GM18517 (cell line): ENCODE results near the gene TRDN.

Source experiments
- ATAC-seq: cut with Tn5 transposase; IDR thresholded peaks from one replicate; pipeline ENCODE4 v1.9.1; 2021; ENCODE audit warnings: mild to moderate bottlenecking, moderate library complexity; ENCODE audit not compliant: unreplicated experiment

The TRDN gene

GRCh38 chr6:123636782-123637181 is at the start of gene TRDN:
TRDN (minus strand) TSS chr6:123636950; CDS start chr6:123636775, 175 bp downstream.
- no peak for ATAC-seq

DNA sequence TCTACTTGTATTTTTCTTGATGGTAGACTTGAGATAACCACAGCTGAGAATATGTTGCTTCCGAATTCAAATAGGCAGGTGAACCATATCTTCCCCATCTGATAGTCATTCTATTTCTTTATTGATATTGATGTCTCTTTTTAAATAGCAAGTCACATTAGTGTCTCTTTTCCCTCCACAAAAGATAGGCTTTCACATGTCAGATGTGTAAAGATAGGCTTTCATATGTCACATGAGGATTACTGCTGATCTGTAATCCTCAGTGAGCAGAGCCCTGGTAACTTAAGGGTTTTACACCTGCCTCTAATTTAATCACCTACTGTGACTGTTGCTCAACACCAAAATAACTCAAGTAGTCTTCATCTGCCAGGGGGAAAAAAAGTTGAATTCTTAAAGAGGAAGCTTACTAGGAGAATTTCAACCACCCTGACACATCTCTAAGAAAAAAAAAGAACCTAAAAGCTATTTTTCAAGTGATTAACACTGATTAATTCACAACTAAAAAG is 45.3 kb upstream of the TRDN start:
- no peak for ATAC-seq

DNA sequence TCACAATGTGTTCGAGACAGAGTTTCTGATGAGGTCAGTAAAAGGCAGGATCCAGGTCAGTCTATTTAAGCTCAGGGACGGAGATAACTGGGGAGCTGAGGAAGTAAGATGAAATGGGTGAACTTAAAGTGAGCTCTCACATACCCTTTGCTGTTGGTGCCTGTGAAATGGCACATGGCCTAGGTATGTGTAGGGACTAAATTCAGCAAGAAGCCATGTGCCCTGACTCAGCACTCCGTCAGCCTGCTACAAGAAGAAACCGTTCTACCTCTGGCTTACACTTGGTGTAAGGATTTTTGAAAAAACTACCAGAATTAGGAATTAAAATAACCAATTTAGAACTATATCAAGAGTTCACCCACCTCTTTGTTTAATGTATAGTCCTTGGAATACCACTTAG is 41.1 kb upstream of the TRDN start:
- ATAC-seq = no peak

DNA sequence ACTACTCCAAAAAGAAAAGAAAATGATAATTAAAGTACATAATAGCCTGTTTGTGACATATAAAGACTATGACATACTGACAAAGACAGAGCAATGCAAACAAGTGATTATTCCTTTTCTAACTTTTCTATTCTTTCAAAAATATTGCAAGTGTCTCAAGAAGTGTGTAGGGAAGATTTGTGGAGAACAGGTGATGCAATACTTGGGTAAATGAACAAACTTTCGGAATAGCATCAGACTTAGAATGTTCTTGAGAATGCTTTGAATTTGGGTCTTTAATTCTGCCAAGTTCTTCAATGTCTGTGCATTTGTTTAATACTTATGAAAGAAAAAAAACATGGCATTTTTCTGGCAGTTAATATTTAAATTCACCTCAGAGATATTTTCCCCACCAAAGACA is 40.0 kb upstream of the TRDN start:
- ATAC-seq = no peak

- no peak for ATAC-seq
Observed at GRCh38 chr6:123668965-123669591, 32.3 kb upstream of the TRDN start.

DNA sequence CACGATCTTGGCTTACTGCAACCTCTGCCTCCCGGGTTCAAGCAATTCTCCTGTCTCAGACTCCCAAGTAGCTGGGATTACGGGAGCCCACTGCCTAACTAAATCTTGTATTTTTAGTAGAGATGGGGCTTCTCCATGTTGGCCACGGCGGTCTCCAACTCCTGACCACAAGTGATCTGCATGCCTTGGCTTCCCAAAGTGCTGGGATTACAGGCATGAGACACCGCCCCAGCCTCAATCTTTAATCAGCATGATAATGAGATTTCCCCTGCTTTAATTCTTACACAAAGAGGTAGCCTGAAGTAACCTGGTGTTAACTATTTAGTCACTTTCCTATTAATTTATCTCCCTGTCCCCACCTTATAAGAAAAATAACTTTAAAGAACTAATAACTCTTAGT is 31.3 kb upstream of the TRDN start:
- no peak for ATAC-seq

GRCh38 chr6:123663436-123663835 is 26.7 kb upstream of the TRDN start:
- ATAC-seq = no peak

- no peak for ATAC-seq
Observed at GRCh38 chr6:123662757-123663156, 26.0 kb upstream of the TRDN start.

DNA sequence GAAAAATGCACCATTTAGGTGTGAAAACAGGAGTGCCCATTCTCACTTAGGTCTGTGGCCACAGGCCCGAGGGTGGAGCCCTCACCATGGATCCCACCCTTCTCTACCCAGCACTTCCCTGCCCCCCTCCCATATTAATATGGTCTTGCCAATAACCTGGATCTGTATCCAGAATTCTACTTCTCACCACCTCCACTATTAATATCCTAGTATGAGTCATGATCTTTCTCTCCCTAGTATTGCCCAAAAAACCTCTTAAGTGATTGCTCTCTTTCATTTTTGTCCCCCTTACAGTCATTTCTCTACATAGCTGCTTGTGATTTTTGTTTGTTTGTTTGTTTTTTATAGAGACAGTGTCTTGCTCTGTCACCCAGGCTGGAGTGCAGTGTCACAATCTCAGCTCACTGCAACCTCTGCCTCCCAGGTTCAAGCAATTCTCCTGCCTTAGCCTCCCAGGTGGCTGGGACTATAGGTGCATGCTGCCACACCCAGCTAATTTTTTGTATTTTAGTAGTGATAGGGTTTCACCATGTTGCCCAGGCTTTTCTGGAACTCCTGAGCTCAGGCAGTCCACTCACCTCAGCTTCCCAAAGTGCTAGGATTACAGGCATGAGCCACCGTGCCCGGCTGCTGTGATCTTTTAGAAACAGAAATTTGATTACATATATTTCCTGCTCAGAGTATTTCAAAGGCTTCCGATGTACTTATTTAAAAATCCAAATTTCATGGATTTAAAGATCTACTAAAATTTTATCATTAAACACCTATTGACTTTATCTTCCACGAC is 24.5 kb upstream of the TRDN start:
- no peak for ATAC-seq

DNA sequence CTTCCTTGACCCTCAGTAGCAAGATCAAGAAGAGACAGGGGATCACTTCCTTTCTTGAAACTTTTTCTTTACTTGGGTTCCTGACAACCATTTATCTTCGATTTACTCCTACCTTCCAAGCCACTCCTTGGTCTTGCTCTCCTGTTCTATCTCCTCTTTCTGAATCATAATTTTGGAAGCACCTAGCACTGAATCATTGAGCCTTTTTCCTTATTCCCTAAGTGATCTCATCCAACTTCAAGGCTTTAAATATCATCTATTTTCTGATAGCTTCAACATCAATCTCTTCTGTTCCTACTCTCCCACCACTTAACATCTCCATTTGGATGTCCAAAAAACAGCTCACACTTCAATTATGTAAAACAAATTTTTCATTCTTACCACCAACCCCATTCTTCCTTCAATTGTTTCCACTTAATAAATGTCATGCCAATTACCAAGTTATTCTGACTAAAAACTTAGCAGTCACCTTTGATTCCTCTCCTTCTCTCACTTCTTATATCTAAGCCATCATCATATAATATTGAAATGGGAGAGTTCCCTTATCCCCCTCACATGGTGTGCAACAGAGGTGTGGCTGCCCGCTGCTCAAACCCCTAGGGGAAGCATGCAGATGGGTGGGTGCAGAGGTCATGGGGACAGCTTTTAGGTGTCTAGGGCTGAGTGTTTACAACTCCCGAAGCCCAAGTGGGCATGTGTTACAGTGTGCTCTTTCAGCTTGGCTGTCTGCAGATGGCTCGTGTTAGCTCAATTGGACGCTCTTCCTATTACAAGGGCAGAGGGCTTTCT is 23.4 kb upstream of the TRDN start:
- ATAC-seq = no peak

DNA sequence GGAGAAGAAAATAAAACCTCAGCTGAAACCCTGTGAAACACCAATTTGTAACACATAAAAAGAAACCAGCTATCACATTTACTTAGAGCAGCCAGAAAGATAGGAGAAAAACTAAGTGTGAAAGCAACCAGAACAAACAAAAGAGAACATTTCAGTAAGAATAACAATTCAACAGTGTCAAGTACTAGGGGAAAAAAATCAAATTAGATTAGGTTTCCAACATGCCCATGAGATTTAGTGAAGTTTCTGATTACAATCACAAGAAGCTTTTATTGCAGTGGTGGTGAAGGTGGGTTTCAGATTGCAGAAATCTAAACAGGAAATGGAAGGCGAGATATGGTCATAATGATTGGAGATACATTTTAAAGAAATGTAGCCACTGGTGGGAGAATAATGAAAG is 22.1 kb upstream of the TRDN start:
- ATAC-seq = no peak

DNA sequence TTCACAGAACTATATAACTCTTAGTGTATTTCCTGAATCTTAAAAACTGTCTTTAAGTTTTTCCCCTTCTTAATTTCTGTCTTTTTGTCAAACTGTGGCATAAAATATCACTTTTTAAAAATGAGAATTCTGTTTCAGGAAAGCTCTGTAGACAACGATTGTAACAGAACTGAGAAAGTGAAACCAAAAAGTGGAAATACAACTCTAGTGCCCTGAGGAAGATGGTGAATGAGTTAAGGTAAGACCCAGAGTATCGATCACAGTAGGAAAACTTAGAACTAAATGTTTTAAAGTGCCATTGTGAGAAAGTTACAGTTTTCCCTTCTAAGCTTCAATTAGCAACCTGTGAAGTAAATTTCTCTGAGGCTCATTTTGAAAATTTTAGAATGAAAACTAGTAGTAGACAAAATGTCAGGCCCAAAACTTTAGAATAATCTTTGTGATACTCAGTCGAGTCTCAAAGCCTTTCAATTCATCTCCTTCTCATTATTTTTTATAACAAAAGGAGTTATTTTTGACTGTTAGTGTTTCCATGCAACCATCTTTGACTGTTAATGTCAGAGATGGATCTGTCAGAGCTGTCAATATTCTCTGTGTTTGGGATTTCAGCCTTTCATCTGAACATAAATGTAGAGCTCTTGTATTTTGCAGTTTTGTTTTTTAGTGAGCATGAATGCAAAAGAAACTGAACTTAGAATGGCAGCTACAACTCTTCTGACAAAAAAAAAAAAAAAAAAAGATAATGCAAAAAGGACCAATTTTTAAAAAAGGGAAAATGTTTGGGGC is 19.0 kb upstream of the TRDN start:
- peak; percentile 89 for ATAC-seq

DNA sequence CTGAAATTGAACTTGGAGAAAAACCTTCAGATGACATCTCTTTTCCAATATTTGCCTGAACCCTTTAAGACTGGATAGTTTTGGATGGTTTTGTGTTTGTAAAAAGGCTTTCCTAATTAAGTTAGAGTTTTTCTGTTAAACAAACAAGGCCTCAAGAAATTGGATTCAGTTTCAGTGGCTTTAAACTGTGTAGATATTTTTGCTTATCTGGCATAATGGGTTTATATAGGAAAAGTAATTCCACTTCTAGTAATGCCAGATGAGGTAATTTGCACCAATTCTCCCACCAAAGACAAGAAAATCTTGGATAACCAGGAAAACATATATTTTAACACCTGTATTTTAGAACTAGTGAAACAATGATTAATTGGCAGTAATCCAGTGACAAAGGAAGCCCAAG is 12.0 kb upstream of the TRDN start:
- ATAC-seq = no peak

DNA sequence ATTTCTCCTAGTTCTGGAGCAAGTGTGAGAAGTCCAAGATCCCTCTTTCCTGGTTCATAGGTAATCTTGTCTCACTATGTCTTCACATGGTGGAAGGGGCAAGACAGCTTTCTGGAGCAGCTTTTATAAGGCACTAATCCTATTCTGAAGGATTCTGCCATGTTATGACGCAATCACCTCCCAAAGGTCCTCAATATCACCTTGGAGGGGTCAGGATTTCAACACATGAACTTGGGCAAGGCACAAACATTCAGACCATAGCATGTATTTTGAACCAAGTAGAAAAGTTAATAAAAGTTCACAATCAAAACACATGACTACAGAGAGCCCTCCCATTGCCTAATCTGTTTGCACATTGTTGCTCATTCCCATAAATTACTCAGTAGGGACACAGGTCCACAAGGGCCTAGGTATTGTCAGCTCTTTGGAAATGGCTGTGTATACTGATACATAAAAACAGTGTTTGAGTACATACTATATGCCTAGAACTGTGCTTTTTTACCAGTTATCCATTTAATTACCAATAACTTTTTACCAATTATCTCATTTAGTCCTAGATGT is 11.3 kb upstream of the TRDN start:
- no peak for ATAC-seq

- ATAC-seq = no peak
Observed at GRCh38 chr6:123641497-123641896, 4.7 kb upstream of the TRDN start.

GRCh38 chr6:123640567-123641187 is 3.9 kb upstream of the TRDN start:
- ATAC-seq = no peak

DNA sequence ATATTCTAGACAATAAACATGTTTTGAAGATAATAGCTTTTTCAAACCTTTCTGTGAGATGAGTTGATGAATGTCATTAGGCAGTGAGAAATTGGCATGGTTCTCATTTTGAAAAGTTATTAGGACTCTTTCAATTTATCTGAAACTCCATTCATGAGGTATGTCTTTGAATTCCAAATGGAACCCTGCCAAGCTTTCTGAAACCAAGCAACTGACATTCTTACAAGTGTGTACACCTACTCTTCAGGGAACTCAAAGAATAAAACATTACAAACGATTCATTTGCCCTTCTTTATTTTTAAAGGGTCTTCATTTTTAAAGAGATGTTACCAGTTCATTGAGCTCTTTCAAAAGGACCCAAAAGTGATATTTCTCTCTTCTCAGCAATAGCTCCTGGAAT is 2.1 kb upstream of the TRDN start:
- ATAC-seq = no peak

GRCh38 chr6:123636282-123636681 is 468 bp downstream of the TRDN start:
- ATAC-seq = no peak

GRCh38 chr6:123635567-123635966 is 1.2 kb downstream of the TRDN start:
- ATAC-seq = no peak

DNA sequence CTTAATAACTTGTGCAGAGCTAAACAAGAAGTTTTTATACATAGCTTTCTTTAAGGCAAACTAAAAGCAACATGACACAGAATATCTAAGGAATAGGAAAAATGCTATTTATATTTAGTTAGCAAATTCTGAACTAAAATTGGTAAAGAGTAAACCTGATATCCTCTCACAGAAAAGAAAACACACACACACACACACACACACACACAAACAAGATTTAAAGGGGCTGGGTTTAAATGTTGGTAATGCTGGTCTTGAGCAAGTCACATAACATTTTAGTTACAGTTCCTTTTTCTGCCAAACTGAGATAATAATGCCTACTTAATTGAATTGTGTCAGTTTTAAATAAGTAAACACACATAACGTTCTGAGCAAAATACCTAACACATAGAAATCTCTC is 1.6 kb downstream of the TRDN start:
- ATAC-seq = no peak
